Measurements from ENCODE around the gene RASAL1.

The RASAL1 gene

DNA sequence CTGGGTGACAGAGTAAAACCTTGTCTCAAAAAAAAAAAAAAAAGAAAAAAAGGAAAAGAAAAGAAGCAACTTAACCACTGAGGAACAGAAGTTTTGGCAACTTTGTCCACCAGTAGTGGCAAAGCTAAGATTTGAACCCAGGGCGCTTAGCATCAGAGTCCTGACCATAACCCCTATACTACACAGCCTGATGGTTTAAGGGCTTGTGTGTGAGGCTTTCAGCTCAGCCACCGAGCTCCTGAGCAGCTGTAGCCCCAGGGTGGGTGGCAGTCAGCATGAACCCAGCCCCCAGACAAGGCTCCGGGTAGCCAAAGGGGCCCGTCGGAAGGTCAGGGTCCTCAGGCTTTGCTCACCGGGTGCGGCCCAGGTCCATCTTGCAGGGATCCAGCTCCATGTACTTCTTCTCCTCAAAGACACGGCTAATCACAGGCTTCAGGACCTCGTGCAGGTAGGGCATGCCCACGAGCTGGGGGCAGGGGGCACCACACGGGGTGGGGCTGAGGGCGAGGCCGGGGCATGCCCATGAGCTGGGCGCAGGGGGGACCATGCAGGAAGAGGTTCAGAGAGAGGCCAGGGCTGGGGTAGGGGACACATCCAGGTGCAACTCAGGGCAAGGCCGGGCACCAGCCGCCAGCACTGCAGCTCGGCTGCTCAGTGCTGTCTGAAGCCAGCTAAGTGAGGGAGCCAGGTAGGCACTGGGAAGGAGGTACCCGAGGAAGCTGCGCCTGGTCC, 20.9 kb downstream of the RASAL1 start:
- DNase-seq, result no peak

DNA sequence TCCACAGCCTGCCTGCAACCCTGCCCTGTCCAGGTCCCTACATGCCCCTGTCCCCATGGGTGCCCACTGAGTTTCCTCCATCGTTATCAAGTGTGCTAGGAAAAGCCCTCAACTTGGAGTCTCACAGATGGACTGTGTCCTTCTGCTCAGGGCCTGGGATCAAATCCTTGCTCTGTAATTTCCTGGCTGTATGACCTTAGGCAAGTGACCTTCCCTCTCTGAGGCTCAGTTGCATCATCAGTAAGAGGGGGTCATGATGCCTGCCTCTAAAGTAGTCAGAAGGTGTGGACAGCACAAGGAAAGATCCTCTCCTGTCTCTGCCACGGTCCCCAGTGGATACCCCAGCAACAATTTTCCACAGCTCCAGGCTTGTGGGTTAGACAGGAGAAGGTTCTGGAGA, 22.2 kb downstream of the RASAL1 start:
- DNase-seq, result no peak

DNA sequence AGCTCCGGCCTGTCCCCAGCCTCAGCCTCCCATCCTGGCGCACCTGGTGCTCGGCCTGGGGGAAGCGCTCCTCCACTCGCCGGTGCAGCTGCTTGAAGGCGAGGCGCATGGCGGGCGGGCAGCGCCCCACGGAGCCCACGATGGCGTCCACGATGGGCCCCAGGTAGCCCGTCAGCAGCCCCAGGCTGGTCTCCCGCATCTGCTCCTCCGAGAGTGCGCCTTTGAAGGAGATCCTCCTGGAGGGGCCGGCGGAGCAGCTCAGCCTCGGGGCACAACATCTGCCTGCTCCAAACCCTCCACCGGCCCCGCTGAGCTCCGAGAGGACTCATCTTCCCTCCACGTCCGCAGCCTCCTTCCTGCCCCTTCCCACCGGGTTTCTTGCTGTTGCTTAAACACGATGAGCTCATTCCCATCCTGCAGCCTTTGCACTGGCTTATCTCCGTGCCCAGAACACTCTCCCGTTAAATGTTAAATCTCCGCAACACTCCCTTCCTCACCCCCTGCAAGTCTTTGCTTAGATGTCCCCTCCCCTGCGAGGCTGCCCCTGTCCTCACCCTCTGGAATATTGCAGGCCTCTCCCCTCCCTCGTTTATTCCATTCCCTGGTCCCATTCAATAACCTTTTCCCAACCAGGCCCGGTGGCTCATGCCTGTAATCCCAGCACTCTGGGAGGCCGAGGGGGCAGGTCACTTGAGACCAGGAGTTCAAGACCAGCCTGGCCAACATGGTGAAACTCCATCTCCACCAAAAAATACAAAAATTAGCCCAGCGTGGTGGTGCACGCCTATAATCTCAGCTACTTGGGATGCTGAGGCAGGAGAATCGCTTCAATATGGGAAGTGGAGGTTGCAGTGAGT, 23.3 kb downstream of the RASAL1 start:
- no peak for DNase-seq

DNA sequence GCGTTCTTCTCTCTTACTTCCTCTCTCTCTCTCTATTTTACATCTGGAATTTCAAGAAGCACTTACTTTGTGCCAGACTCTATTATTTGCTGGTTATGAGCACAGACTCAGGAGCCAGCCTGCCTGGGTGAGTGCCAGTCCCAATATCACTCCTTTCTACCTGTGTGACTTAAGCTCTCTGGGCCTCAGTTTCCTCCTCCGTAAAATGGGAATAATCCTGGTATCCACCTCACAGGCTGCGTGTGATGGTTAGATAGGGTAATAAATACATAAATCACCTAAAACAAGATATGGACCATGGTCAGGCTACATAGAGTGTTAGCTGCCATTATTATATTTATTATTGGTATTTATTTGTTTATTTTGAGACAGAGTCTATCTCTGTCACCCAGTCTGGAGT, 24.3 kb downstream of the RASAL1 start:
- DNase-seq, result no peak

DNA sequence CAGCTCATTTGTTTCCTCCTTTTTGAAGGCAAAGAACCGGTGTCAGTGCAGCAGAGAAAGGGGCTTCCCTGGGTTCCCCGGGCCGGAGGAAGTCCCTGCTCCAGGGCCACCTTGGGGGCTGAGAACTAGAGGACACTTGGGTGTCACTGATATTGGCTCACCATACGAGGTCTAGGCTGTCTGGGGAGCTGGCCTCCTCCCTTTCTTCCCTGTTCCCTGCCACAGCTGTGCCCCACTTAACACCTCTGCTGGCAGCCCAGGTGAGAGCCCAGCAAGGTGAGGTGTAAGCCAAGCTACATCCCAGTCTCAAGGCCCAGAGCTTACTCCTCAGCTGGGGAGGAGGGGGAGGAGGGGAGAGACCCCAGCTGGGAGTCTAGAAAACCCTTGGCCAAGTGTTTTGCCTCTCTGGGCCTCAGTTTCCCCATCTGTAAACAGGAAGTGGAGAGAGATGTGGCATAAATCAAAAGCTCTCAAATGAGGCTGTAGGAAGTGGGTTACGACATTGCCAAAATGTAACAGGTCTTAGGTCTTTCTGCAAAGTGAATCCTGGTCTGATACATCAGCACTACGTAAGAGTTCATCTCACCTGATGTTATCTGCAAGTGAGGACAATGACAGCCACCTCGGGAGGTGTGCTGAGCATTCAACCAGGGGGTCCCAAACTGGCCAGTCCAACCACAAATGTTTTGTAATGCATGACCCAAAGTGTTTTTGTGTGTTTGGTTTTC, 25.5 kb downstream of the RASAL1 start:
- no peak for DNase-seq

DNA sequence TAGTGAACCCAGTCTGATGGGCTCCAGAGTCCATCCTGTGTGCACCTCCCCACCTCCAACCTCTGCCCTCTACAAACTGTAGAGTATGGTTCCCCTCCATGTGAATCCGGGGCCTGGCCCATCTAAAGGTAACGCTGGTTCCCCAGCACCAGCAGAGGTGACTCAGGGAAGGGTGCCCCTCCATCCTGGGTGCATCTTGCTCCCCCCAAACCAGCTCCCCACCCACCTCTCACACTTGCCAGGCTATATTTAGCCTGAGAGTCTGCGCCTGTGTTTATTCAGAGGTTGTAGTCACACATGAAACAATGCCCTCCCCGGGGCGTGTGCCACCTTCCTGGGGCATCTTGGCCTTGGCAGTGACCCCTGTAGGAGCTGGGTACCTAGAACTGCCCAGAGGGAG, 26.2 kb downstream of the RASAL1 start:
- no peak for DNase-seq

DNA sequence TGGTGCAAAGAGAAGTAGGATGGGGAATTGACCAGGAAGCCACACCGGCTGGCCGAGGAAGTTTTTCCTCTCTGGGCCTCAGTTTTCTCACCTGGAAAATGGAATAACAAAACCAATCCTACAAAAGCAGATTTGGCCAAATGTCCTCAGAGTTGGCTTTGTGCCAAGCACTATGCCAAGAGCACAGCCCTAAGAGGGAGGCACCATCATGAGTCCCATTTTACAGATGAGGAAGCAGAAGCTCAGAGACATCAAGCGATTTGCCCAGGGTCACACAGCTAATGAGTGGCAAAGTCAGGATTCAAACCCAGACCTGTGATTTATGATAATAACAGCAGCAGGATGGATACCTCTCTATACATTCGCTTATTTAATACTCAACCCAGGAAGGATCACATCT, 27.3 kb downstream of the RASAL1 start:
- DNase-seq, result no peak

DNA sequence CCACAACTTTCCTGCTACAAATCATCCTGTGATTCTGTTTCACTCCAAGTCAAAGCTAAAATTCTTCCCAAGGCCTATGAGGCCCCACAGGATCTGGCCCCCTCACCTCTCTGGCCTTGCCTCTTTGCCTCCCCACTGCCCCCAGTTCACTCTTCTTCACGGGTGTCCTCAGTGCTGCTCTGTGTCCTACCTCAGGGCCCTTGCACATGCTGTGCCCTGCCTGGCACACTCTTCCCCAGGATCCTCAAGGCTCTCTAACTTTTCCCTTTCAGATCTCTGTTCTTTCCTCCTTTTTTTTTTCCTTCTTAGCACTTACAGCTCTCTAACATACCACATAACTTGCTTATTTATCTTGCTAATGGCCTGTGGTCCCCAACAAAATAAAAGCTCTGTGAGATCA, 29.2 kb downstream of the RASAL1 start:
- no peak for DNase-seq

DNA sequence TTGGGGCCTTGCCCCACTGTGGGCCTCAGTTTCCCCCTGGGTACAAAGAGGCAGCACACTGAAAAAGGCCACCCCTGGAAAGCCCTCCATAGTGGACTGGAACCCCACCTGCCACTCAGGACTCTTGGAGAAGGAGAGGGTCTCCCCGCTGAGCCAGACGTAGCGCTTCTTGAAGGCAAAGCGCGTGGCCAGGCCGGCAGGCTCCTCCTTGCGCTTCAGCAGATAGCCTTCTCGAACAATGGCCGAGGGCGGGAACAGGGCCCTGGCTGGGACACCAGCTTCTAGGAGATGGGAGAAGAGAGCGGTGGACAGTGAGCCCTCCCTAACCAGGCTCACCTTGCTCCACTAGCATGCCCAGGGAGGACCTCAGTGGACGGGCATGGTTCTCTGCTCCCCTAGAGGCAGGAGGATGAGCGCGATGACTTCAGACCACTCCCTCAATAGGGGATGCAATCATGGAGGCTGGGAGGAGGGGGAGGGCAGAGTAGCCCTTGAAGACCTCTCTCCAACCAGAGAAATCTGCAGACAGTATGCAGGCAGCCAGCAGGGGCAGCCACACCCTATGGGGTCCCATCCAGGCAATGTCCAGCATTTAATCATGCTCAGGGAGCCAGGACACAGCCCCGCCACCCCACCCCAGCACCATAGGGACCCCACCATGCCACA, 29.8 kb downstream of the RASAL1 start:
- DNase-seq, result no peak

DNA sequence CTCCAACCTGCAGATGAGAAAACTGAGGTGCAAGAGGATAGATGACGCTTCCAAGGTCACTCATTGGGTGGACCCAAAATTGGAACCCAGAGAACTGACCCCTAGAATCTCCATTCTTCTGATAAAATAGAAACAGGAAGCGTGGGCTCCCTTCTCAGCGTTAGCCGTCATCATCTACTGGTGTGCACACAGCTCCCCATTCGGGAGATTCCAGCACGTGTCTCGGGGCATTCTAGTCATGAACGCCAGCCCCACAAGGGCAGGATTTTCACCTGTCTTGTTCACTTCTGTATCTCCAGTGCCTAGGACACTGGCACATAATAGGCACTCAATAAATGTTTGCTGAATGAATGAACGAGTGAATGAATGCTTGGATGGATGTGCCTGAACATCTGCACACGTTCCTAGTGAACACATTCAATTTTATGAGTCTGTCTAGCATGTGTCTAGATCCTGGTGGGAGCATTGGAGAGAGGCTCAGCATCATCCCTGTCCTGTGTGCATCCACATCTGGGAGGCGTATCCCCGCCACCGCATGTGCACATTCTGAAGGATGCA, 30.5 kb downstream of the RASAL1 start:
- no peak for DNase-seq

DNA sequence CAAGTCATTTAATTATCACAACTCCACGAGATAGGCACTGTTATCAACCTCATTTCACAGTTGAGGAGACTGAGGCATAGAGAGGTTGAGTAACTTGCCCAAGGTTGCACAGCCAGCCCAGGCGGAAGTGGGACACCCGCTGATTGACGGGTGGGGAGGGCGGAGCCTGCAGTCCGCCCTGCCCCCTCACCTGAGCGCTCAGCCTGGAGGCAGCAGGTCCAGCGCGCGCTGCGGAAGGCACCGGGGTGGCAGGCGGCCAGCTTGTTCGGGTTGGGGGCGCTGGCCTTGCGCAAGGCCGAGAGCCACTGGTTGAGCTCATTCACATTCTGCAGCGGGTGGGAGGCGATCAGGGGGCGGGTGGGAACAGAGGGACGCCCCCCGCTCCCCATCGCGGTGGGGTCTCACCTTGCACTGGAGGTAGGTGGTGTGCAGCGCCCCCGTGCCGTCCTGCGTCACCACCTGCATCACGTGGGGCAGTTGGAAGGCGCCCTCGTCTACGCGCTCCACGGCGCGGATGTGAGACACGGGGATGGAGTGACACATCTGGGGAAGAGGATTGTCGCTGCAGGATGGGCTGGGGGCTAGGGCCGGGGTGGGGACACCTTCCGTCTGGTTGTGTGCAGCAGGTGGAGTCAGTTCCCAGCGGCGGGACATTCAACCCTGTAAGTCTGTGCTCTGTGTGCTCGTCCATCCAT, 31.7 kb downstream of the RASAL1 start:
- DNase-seq, result no peak

DNA sequence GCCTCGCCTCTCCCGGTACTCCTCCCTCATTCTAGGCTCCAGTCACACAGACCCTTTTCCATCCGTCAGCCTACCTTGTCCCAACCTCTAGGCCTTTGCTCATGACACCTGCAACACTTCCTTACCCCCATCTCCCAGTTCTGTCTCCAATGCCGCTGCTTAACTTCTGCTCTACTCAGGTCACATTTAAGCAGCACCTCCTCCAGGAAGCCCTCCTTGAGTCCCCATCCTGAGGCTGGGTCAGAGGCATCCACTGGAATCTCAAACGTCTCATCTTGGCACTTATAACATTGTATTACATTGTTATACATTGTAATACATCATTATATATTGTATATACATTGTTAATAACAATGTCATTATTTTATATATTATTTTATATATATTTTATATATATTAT, 32.8 kb downstream of the RASAL1 start:
- no peak for DNase-seq

DNA sequence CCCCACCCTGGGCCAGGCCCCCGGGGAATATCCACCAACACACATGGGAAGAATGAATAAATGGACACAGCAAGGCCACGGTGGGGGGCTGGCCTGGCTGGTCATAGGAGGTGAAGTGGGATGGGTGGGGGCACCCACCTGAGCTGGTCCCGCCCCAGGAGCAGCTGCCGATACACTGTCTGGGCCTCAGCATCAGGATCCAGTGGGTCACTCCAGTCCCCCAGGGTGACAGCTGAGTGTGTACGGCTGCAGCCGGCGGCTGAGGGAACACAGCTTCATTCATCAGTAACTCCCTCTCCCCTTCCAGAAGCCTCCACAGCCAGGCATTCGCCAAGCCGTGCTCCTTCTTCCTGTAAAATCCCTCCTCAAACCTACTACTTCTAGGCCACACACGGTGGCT, 33.8 kb downstream of the RASAL1 start:
- no peak for DNase-seq

DNA sequence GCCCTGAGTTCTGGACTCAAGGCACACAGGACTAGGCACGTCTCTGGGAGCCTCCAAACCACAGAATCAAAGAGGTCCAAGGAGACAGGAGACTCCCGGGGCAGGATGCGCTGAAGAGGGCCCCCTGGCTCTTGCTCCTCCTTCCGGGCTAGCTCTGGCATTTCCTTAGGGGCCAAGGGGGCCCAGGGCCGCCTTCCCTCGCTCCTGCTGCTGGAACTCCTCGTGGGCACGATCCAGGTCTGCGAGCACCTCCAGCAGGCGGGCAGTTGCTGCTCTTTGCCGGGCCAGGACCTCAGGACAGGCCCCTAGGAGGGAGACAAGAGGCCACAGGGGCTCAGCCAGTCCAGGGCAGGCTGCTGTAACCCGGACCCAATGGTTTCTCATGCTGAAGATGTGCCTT, 35.8 kb downstream of the RASAL1 start:
- no peak for DNase-seq

DNA sequence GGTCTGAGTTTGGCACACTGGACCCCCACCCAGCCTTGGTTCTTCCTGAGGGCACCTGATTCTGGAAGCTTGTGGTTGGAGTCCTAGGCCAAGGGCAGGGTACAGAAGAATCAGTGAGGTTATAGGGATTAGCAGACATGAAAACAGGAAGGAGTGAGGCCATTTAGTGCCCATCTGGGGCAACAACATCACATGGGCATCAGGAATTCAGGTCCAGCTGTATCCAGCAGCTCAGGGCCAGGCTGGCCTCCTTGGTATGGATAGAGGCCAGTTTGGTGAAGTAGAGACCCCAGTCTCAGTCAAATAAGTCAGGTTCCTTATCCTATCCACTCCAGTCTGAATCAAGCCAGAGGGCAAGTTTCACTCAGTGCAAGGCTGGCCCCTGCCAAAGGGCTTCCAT, 36.2 kb downstream of the RASAL1 start:
- no peak for DNase-seq

DNA sequence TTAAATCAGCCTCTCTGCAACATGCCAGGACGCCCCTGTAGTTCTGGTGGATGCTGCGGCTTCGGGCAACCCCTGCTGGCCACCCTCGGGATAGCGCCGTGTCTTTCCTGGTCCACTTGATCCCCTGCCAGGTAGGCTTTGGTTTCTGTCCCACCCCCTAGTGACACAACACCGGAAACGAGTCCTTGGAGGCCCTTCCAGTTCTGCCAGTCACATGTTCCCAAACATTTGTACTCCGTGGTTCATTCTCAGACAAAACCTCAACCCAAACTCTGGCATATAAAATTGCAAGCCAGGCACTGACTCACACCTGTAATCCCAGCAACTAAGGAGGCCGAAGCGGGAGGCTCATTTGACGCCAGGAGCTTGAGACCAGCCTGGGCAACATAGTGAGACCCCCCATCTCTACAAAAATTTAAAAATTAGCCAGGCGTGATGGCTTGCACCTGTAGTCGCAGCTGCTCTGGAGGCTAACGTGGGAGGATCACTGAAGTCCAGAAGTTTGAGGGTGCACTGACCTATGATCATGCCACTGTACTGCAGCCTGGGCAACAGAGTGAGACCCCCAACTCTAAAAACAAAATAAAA, 37.0 kb downstream of the RASAL1 start:
- peak; percentile 82 for DNase-seq

DNA sequence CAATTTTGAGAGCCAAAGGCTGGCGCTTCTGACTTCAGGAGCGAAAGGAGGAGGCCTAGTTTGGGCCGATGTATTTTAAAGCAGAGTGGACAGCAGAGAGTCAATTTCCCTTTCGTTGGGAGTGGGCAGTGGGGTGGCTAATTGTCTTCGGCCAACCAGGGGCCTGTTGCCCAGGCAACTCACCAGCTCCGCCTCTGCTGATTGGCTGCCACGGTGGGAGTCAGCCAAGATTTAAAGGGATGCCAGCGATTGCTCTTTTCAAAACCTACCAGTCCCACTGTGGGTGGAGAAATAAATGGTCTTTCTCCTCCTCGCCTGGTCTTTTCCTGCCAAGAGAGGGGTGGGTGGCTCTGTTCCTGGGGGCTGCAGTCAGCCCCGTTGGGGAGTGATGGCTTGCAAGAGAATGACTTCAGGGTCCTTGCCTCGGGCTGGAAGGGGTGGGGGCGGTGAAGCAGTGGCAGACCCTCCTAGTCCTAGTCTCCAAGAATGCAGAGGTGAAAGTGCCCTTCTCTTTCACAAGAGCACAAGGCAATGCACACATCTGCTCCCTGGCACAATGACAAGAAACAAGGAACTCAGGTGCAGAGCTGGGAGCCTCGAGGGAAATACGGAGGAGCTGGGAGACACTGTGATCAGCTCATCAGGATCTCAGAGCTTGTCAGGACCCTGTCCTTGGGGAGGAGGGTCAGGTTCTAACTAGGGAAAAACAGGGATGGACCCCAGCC, 37.7 kb downstream of the RASAL1 start:
- DNase-seq, result no peak

DNA sequence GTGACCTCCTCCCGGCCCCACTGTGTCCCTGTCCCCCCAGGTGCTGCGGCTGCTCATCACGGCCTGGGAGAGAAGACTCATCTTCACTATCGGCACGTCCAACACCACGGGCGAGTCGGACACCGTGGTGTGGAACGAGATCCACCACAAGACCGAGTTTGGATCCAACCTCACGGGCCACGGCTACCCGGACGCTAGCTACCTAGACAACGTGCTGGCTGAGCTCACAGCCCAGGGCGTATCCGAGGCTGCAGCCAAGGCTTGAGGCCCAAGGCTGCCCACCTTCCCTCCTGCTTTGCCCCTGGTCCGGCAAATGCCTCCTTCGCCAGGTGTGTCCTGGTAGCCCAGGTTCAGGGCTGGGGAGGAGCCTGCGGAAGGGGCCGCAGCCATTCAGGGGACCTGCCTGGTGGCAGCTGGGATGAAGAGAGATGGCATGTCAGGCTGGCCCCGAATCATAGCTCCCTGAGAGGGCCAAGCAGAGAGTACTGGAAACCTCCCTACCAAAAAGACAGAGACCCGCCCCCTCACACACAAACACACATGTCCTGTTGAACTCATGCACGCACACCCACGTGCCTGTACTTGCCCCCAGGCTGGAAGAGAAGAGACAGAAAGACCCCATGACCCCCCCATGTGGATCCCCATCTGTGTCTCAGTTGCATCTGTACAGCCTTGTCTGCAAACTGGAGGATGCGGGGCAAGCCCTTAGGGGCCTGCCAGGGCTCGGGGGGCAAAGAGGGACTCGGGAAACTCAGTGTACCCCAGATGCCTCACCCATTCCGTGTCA, 38.7 kb downstream of the RASAL1 start:
- no peak for DNase-seq

DNA sequence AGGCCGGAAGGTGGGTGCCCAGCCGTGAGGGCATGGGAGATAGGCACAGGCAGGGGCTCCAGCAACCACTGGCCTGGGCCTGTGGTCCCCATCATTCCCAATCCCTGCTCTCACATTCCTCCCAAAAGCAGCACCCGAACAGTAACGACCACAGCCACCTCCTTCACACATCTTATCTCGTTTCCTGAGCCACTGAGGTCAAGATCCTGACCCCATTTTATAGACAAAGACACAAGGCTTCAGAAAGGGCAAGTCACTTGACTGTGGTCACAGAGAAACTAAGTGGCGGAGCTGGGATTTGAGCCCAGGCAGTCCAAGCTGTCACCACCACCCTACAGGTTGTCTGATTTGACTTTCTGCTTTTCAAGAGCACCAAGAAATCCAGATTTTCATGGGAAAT, 40.2 kb downstream of the RASAL1 start:
- DNase-seq, result no peak

DNA sequence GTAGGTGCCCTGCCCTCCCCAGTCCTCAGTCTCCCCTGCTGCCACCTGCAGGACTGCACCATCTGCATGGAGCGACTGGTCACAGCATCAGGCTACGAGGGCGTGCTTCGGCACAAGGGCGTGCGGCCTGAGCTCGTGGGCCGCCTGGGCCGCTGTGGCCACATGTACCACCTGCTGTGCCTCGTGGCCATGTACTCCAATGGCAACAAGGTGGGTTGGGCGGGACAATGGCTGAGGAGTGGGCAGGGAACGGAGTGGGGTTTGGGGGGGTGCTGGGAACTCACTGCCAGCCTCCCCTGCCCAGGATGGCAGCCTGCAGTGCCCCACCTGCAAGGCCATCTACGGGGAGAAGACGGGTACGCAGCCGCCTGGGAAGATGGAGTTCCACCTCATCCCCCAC, 40.8 kb downstream of the RASAL1 start:
- no peak for DNase-seq

Measured in NCI-H146 (cell line).